GM21786 (cell line): Measurements from ENCODE around the gene KLHL11.
A peak's percentile ranks its signal among the peaks of the same experiment; 100 is the strongest.

Experiments used
- ATAC-seq: cut with Tn5 transposase; IDR thresholded peaks from one replicate; pipeline ENCODE4 v1.9.1; 2021; ENCODE audit not compliant: unreplicated experiment

The KLHL11 gene

DNA sequence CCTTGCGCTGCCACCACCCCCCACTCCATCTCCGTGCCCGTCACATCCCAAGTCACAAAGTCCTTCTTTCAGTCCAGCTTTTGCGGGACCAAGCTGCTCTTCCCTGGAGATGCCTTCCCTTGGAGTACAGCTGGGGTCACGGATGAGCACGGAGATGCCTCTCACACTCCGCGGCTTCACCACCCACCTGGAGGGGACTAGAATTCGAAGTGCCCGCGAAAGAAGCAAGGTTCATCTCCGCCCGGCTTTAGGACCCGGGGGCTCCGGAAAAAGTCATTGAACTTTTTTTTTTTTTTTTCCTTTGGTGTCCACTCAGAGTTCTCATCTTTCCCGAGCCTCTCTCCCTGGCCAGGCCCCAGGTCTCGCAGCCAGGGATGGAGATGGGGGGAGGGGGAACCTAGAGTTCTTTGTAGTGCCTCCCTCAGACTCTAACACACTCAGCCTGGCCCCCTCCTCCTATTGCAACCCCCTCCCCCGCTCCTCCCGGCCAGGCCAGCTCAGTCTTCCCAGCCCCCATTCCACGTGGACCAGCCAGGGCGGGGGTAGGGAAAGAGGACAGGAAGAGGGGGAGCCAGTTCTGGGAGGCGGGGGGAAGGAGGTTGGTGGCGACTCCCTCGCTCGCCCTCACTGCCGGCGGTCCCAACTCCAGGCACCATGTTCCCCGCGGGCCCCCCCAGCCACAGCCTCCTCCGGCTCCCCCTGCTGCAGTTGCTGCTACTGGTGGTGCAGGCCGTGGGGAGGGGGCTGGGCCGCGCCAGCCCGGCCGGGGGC is 52.7 kb downstream of the KLHL11 start, which contains the start of gene FKBP10:
FKBP10 (plus strand) TSS at position 624 of the 771 bp plus-strand sequence; CDS start at position 655, 31 bp downstream.
- no peak for ATAC-seq

DNA sequence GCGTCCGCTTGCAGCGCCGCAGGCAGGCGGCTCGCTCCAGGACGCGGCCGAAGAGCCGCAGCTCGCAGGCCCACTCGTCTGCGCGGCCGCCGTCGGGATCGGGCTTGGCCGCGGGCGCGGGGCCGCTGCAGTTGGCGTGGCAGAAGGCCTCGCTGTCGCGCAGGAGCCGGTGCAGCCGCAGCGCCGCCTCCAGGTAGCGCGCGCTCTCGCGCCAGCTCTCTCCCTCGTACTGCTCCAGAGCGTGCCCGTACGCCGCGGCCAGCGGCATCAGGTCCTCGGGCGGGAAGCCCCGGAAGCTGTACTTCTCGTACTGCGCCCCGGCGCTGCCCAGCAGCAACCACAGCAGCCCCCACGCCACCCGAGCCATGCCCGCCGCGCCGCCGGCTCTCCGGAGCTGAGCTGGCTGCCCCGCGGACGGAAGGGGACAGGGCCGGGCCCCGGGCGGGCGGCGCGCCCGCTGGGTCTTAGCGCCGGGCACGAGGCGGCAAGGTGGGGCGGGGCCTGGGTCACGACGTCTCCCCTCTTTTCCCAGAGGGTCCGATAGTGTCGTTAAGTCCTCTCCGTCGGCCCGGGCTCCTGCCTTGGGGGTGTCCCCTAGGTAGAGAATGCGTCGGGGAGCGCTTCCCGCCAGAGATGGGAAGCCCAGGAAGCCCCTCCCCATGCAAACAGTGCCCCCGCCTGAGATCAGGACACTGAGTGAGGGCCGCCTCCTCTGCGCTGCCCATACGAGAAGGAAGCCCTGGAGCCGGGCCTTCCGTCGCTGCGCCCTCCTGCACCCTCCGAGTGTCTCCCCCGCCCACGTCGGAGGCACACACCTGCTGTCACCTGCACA is 53.5 kb downstream of the KLHL11 start, which contains the start of gene P3H4:
P3H4 (minus strand) TSS at position 401 of the 832 bp plus-strand sequence; CDS start at position 367, 34 bp downstream.
- peak; percentile 73 for ATAC-seq

DNA sequence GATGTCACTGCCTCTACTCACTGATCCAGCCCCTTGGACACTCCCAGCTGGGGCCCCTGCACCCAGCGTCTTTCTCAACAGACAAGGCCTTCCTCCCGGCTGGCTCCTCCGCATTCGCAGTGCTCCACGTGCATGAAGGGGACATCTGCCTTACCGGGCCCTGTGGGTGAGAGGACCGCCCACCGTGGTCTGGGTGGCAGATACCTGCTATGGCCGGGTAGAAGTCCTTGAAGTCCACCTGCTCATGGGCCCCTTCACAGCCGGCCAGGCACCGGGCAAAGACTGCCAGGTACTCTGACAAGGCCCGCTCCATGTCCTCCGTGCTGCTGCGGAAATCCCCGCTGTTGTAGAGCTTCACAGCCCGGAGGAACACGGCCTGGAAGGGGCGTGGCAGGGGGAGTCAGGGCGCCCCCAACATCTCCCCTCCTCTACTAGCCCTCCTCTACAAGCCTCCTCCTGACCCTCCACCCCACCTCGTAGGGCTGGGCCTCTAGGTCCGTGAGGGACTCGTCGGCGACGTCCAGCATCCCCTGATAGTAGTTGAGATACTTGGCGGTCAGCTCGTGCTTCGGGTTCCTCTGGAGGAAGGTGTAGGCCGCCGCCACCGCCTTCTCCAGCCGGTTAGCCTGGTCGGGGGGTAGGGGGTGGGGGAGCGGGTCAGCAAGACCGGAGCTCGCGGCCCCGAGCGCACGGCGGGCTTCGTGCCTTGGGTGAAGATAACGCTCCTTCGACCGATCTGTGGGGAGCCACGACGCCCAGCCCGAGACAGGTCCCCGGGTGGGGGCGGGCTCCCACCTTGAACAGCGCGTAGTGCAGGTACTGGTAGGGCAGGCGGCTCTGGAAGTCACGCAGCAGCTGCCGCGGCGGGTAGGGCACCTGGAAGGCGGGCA is 54.3 kb downstream of the KLHL11 start:
- ATAC-seq: no peak

DNA sequence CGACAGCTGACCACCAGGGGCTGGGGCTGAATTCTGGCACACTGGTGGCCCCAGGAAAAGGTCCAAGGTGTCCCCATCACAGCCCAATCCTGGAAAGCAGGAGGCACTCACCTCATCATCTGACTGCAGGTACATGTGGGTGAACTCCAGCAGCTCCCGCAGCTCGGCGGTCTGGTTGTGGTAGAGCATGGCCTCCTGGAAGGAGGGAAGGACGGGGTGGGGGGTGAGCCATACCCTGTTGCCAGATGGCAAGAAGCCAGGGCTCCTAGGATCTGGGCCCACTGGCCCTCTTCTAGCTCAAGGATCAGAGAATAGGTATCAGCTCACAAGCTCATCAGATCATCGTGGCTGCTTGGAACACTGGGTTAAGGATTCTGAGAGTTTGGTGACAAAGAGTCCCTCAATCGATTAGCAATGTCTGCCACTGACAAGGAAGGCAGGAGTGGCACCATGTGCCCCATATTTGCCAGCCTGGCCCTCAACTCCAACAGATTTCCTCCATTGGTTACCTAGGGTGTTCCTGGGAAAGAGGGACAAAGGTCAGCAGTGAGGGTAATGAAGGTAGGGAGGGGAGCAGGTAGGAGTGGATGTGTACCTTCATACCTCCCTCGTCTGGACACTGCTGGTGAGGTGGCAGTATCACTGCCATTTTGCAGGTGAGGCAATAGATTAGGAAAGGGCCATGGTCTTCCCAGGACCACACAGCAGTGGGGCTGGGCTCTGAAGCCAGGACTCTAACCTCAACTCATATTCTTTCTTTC is 58.4 kb downstream of the KLHL11 start:
- no peak for ATAC-seq
